Thoracic aorta (tissue), 2 donors: Measurements from ENCODE around the gene PRUNE1. TPM values are rescaled to one million over a fixed set of nuclear protein-coding genes. Genes with fewer than 3 reads are reported as not detected.

ENCODE experiments used
- ATAC-seq: fragments of 150-250 bp; one replicate; pipeline ENCODE4 v1.8.0; 2017; ENCODE audit warnings: low read depth; ENCODE audit not compliant: insufficient number of reproducible peaks, low FRiP score
- DNase-seq: peaks from one replicate; pipeline ENCODE4 v3.0.0-alpha.2; 2020; ENCODE audit warnings: low spot score
- H3K27ac ChIP-seq, 2 donors: fragments of 200-600 bp; sonication (generic); 1 replicate in 1 of 2; 2 replicates in 1 of 2; pipeline ENCODE4 v1.5.1; 2016; ENCODE audit warnings: mild to moderate bottlenecking in 2 of 2, moderate library complexity in 2 of 2
- H3K27me3 ChIP-seq: fragments of 200-600 bp; sonication (generic); replicated peaks from 2 replicates; pipeline ENCODE4 v1.6.0; 2016; ENCODE audit warnings: mild to moderate bottlenecking; ENCODE audit not compliant: insufficient read depth
- H3K36me3 ChIP-seq: fragments of 200-600 bp; sonication (generic); one replicate; pipeline ENCODE4 v1.5.1; 2016
- H3K4me1 ChIP-seq, 2 donors: fragments of 200-600 bp; sonication (generic); 1 replicate in 1 of 2; 2 replicates in 1 of 2; pipeline versions ENCODE4 v1.5.1 to v1.6.0; 2016; ENCODE audit warnings: low read depth in 2 of 2, mild to moderate bottlenecking in 1 of 2; ENCODE audit not compliant: control insufficient read depth in 1 of 2
- H3K4me3 ChIP-seq: fragments of 200-600 bp; sonication (generic); 2 replicates; pipeline ENCODE4 v1.5.1; 2016; ENCODE audit warnings: mild to moderate bottlenecking
- H3K9me3 ChIP-seq: fragments of 200-600 bp; sonication (generic); 2 replicates; pipeline ENCODE4 v1.5.1; 2016
- total RNA-seq, 2 donors: library from RNA; depleted of rRNA; stranded (reverse); fragments of >200 nt; gene quantifications; one replicate each; pipeline versions ENCODE4 v1.1.0 to v1.2.3, GENCODE V29; 2016
- TF ChIP-seq, protein P1 (sequence below): fragments of 200-600 bp; sonication (generic); IDR thresholded peaks from one replicate; pipeline ENCODE4 v1.5.1; 2019; ENCODE audit warnings: antibody characterized with exemption

The PRUNE1 gene, protein sequence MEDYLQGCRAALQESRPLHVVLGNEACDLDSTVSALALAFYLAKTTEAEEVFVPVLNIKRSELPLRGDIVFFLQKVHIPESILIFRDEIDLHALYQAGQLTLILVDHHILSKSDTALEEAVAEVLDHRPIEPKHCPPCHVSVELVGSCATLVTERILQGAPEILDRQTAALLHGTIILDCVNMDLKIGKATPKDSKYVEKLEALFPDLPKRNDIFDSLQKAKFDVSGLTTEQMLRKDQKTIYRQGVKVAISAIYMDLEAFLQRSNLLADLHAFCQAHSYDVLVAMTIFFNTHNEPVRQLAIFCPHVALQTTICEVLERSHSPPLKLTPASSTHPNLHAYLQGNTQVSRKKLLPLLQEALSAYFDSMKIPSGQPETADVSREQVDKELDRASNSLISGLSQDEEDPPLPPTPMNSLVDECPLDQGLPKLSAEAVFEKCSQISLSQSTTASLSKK
- 10 to 100 TPM; 16.5 to 21.3 TPM for total RNA-seq

DNA sequence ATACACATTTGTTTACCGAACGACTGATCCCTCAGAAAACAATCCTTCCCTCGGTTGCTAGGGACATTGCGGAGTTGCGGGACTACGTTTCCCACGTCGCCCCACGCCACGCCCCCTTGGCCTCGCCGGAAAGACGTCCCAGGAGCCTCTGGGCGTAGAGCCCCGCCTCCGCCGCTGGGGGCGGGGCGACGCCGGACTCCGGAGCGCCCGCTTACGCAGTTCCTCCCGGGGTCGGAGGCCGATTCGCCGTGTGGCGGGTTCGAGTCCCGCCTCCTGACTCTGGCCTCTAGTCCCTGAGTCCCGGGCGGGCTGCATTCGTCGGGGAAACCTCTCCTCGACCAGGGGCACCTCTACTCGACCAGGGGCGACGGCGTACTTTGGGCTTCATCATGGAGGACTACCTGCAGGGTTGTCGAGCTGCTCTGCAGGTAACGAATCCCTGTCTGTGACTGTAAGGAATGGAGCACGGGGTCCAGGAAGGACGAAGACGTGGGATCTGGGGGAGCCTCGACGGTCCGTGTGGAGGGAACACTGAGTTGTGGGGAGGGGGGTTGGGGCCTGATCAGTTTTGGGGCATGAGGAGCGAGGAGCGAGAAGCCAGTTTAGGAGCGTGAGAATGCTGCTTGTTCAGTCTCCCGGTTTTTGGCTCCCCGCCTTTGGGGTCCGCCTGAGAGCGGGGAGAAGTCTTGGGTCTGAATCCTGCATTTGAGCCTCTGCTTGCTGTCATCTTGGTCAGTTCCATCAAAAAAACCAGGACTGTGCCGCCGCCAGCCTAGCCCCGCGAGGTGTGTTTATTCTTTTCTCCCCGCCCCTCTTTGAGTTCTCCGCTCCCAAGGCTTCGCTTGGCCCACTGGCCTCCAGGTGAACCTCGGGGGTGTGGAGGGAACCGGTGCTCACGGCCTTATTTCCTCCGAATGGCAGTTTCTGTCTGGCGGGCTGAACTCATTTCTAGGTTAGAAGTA, at the start of gene PRUNE1:
TSS of gene PRUNE1 (plus strand) at position 206 of the 962 bp plus-strand sequence. CDS start at position 390, 184 bp downstream.
- TF ChIP-seq, protein P1, sequence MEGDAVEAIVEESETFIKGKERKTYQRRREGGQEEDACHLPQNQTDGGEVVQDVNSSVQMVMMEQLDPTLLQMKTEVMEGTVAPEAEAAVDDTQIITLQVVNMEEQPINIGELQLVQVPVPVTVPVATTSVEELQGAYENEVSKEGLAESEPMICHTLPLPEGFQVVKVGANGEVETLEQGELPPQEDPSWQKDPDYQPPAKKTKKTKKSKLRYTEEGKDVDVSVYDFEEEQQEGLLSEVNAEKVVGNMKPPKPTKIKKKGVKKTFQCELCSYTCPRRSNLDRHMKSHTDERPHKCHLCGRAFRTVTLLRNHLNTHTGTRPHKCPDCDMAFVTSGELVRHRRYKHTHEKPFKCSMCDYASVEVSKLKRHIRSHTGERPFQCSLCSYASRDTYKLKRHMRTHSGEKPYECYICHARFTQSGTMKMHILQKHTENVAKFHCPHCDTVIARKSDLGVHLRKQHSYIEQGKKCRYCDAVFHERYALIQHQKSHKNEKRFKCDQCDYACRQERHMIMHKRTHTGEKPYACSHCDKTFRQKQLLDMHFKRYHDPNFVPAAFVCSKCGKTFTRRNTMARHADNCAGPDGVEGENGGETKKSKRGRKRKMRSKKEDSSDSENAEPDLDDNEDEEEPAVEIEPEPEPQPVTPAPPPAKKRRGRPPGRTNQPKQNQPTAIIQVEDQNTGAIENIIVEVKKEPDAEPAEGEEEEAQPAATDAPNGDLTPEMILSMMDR = no peak
- ATAC-seq = peak; percentile 77
- no peaks in the 10 kb centered on the region for H3K36me3 ChIP-seq
- no peaks in the 10 kb centered on the region for H3K27me3 ChIP-seq
- peak within 1 kb of the TSS; percentile 73 to 74 for H3K27ac ChIP-seq
- peak; percentile 86 for DNase-seq
- peak within 1 kb of the TSS; percentile 75 for H3K4me3 ChIP-seq
- peaks cover 35 to 56% of the 10 kb centered on the region in 2 donors for H3K4me1 ChIP-seq
- H3K9me3 ChIP-seq = no peaks in the 10 kb centered on the region

DNA sequence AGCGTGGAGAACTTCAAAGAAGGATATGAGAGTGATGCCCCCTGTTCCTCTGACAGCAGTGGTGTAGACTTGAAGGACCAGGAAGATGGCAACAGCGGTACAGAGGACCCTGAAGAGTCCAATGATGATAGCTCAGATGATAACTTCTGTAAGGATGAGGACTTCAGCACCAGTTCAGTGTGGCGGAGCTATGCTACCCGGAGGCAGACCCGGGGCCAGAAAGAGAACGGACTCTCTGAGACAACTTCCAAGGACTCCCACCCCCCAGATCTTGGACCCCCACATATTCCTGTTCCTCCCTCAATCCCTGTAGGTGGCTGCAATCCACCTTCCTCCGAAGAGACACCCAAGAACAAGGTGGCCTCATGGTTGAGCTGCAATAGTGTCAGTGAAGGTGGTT, 47.6 kb upstream of the PRUNE1 start:
- Histone ChIP-seq H3K27me3 (no peaks in the 10 kb centered on the region), H3K4me1 (no peaks in the 10 kb centered on the region), H3K4me3 (no peak overlapping the region), H3K36me3 (peaks cover 62% of the 10 kb centered on the region), H3K9me3 (no peaks in the 10 kb centered on the region), H3K27ac (no peak overlapping the region)
- ATAC-seq = no peak
- DNase-seq = no peak
- TF ChIP-seq, protein P1 = no peak

DNA sequence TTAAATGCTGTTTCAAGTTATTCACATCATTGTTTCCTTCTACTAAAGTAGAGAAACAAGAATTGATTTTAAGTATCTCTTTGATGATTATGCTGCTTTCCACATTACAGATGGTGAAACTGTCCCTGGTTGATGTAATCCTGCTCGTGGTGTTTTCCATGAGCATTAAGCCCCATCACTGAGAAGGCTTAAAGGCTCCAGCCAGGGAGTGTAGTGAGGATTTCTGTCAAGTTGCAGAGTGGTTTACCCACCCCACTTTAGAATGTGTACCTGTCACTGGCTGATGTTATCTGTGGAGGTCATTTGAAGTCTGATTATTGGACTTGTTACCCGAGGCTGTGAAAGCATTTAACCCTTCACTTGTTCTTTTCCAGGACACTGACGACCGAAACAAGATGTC, 46.5 kb upstream of the PRUNE1 start:
- Histone ChIP-seq H3K27ac (no peak overlapping the region), H3K9me3 (no peaks in the 10 kb centered on the region), H3K4me1 (no peaks in the 10 kb centered on the region), H3K36me3 (peaks cover 72% of the 10 kb centered on the region), H3K27me3 (no peaks in the 10 kb centered on the region), H3K4me3 (no peak overlapping the region)
- no peak for ATAC-seq
- DNase-seq = no peak
- TF ChIP-seq, protein P1 = no peak

DNA sequence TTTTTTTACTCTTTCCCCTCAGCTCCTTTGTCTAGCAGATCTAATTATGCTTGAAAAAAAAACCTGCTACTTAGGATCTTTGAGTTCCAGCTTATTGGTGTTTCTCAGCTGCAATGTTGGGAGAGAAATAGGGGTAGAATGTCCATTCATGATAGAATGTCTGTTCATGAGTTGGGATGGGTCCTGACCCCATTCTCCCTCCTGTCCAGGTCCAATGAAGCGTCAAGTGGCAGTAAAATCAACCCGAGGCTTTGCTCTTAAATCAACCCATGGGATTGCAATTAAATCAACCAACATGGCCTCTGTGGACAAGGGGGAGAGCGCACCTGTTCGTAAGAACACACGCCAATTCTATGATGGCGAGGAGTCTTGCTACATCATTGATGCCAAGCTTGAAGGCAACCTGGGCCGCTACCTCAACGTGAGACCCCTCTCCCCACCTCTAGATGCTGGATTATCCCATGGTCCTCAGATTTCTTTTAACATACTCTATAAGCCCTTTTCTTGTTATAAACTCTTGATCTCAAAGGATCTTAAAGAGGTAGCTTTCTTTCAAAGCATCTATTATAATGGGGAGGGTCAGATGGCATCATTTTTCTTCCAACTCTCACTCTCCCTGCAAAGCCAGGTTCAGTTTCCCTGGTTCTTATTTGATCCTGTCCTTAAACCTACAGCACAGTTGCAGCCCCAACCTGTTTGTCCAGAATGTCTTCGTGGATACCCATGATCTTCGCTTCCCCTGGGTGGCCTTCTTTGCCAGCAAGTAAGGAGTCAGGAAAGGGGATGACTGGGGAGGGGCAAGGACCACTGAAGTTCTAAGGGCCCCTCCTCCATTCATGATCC, 44.7 kb upstream of the PRUNE1 start:
- H3K27ac ChIP-seq = no peak overlapping the region
- H3K9me3 ChIP-seq = no peaks in the 10 kb centered on the region
- ATAC-seq (no peak), DNase-seq (no peak)
- H3K36me3 ChIP-seq = peaks cover 86% of the 10 kb centered on the region
- TF ChIP-seq, protein P1 = no peak
- no peak overlapping the region for H3K4me3 ChIP-seq
- H3K4me1 ChIP-seq = no peaks in the 10 kb centered on the region
- no peaks in the 10 kb centered on the region for H3K27me3 ChIP-seq
